Adrenal gland (tissue), 12 donors: ENCODE measurements around the gene CRISP3. TPM values are rescaled to one million over a fixed set of nuclear protein-coding genes. Genes with fewer than 3 reads are reported as not detected.

Experiments used
- DNase-seq, 7 donors: peaks; one replicate each; pipeline ENCODE4 v3.0.0-alpha.2; 2019 to 2020
- H3K27ac ChIP-seq, 5 donors: fragments of 200-600 bp; sonication (generic) in 4 of 5; 1 replicate in 3 of 5; 2 replicates in 2 of 5; pipeline versions ENCODE4 v1.5.1 to v1.8.0; 2016 to 2020; ENCODE audit warnings: mild to moderate bottlenecking in 1 of 5
- H3K27me3 ChIP-seq: fragments of 200-600 bp; 2 replicates; pipeline ENCODE4 v1.8.0; 2021
- H3K36me3 ChIP-seq, 2 donors: fragments of 200-600 bp; replicated peaks in 1 of 2; 1 replicate in 1 of 2; 2 replicates in 1 of 2; pipeline versions ENCODE4 v1.5.1 to v1.8.0; 2018 to 2022
- H3K4me1 ChIP-seq, 2 donors: fragments of 200-600 bp; replicated peaks in 1 of 2; 1 replicate in 1 of 2; 2 replicates in 1 of 2; pipeline versions ENCODE4 v1.5.1 to v1.8.0; 2018 to 2021
- H3K4me3 ChIP-seq, 4 donors: fragments of 200-600 bp; sonication (generic) in 3 of 4; one replicate each; pipeline ENCODE4 v1.5.1; 2016 to 2018
- H3K9me3 ChIP-seq, 3 donors: fragments of 200-600 bp; sonication (generic) in 1 of 3; replicated peaks in 1 of 3; 1 replicate in 2 of 3; 2 replicates in 1 of 3; pipeline versions ENCODE4 v1.5.1 to v1.8.0; 2016 to 2021
- POLR2A ChIP-seq, 2 donors: fragments of 450-650 bp; IDR thresholded peaks; one replicate each; pipeline ENCODE4 v1.6.1; 2017; ENCODE audit warnings: antibody characterized with exemption in 2 of 2, mild to moderate bottlenecking in 2 of 2, moderate library complexity in 1 of 2
- WGBS, 4 donors: extraction: QIAGEN DNeasy Blood & Tissue Kit in 2 of 4; methylation state at CpG; one replicate each; pipeline versions ENCODE4 v1.1.5 to v1.1.7; 2013 to 2017; 5-methylcytosine and 5-hydroxymethylcytosine counted together
- intact Hi-C, 2 donors: fragments of 100-400 bp; cut with DNase I; formaldehyde crosslinking; loops; one replicate each; pipeline versions ENCODE4 v1.14.1 to v1.15.0; 2022 to 2023
- polyA plus RNA-seq, 3 donors: library from polyadenylated mRNA; stranded (reverse); fragments of 200-250 nt in 2 of 3; fragments of 350-450 nt in 1 of 3; fragmentation: Illumina TruSeq in 1 of 3; extraction: RNeasy Lipid Tissue Mini Kit (QIAGEN cat#74804) in 1 of 3; gene quantifications; one replicate each; pipeline ENCODE4 v1.2.3, GENCODE V29; 2013 to 2014
- total RNA-seq, 9 donors: library from RNA; depleted of rRNA in 4 of 9; stranded (reverse); fragments of >200 nt in 4 of 9; fragments of 120-200 nt in 1 of 9; fragmentation: NEBNext Ultra II Directional in 1 of 9; extraction: Animal tissue kit (Norgen Biotek cat#: 25700) in 1 of 9; gene quantifications; one replicate each; pipeline versions ENCODE4 v1.1.0 to v1.2.4, GENCODE V29; 2013 to 2023
- TF ChIP-seq, protein P1 (sequence below), 6 experiments: fragments of 450-650 bp in 4 of 6; fragments of 200-600 bp in 2 of 6; sonication (generic) in 1 of 6; IDR thresholded peaks; 1 replicate in 5 of 6; 2 replicates in 1 of 6; pipeline versions ENCODE4 v1.5.1 to v1.8.0; 2016 to 2021; ENCODE audit warnings: antibody characterized with exemption in 6 of 6, mild to moderate bottlenecking in 2 of 6, moderate library complexity in 1 of 6
- donor health status: healthy with polysubstance abuse.
- donor health status: Bipolar disorder and iron deficiency.
- donor health status: DM: yes; HTN: yes; CAD: no.
- donor health status: DM: no; HTN: no; CAD: no.
- donor health status: DM: no; HTN: no; CAD: no.
- donor health status: DM: yes; HTN: yes; CAD: no.

CRISP3 gene
- total and polyA plus RNA-seq, 12 donors = 0.06 to 0.08 (median 0.07) TPM; not detected in 9

DNA sequence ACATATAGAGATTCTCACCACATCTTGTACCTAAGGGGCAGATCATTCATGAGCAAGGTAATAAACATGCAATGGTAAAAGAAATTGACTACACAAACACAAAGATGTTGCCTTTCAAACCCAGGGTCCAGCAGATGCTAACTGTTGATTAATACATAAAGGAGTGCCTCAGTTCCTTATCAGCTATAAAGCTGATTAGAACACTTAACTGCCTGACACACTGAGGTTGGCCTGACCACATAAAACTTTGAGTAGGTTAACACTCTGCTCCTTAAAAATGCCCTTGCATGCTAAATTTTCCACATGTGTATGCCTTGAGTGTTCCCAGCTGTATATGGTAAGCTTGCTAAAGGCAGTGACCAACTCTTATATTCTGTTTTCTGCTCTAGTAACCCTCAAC lies 45.7 kb downstream of the CRISP3 start:
- TF ChIP-seq, protein P1, sequence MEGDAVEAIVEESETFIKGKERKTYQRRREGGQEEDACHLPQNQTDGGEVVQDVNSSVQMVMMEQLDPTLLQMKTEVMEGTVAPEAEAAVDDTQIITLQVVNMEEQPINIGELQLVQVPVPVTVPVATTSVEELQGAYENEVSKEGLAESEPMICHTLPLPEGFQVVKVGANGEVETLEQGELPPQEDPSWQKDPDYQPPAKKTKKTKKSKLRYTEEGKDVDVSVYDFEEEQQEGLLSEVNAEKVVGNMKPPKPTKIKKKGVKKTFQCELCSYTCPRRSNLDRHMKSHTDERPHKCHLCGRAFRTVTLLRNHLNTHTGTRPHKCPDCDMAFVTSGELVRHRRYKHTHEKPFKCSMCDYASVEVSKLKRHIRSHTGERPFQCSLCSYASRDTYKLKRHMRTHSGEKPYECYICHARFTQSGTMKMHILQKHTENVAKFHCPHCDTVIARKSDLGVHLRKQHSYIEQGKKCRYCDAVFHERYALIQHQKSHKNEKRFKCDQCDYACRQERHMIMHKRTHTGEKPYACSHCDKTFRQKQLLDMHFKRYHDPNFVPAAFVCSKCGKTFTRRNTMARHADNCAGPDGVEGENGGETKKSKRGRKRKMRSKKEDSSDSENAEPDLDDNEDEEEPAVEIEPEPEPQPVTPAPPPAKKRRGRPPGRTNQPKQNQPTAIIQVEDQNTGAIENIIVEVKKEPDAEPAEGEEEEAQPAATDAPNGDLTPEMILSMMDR (IDR thresholded peaks at IDR 0.05) = no peak
- Histone ChIP-seq H3K9me3 (no peaks in the 10 kb centered on the region), H3K36me3 (no peaks in the 10 kb centered on the region), H3K27ac (no peak overlapping the region), H3K4me1 (no peaks in the 10 kb centered on the region), H3K4me3 (no peak overlapping the region), H3K27me3 (no peaks in the 10 kb centered on the region)
- intact Hi-C loops = no loop called here
- DNase-seq = no peak

DNA sequence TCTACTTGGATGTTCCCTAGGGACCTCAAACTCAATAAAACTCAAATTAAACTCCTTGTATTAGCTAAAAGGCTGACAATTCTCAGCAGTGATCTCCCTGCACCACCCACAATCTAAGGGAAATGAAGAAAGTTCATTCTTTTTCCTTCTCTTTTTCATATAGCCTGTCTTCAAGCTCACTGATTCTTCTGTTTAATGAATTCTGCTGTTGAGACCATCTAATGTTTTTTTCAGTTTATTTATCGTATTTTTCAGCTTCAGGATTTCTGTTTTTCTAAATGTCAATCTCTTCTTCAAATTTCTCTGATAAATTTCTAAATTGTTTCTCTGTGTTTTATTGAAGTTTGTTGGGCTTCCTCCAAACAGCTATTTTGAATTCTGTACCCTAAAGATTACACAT lies 50.7 kb downstream of the CRISP3 start:
- Histone ChIP-seq H3K27me3 (no peaks in the 10 kb centered on the region), H3K9me3 (no peaks in the 10 kb centered on the region), H3K27ac (no peak overlapping the region), H3K4me3 (no peak overlapping the region), H3K4me1 (no peaks in the 10 kb centered on the region), H3K36me3 (no peaks in the 10 kb centered on the region)
- 72 to 89% (median 76%) methylated on average over 1 of the region's 1 CpG for WGBS, 4 donors
- no peak for DNase-seq
- TF ChIP-seq POLR2A (IDR thresholded peaks at IDR 0.05) = no peak
- TF ChIP-seq, protein P1 (IDR thresholded peaks at IDR 0.05) = no peak
- intact Hi-C loops = no loop called here

DNA sequence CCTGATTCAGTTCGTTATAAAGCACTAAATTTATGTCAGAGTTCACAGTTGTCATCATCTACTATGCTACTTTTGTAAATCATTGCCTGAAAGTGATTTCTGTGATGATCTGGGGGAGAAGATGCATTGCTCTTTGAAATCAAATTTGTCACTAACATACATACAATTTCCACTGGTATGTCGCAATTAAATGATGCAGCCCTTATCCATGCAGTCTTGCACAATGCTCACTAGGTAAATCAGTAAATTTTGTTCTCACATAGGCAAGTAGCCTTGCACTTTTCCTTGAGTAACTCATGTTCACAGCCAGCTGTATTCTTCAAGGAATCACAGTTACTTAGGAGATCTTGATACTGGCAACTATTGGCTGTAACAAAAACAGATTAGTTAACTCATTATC lies 51.7 kb downstream of the CRISP3 start:
- H3K9me3 ChIP-seq = no peaks in the 10 kb centered on the region
- intact Hi-C loops = no loop called here
- H3K4me3 ChIP-seq = no peak overlapping the region
- H3K4me1 ChIP-seq = no peaks in the 10 kb centered on the region
- no peak overlapping the region for H3K27ac ChIP-seq
- no peak for DNase-seq
- WGBS, 4 donors = 62 to 72% (median 69%) methylated on average over 2 of the region's 2 CpGs
- TF ChIP-seq, protein P1 (IDR thresholded peaks at IDR 0.05) = no peak
- no peak for TF ChIP-seq POLR2A (IDR thresholded peaks at IDR 0.05)
- H3K36me3 ChIP-seq = no peaks in the 10 kb centered on the region
- H3K27me3 ChIP-seq = no peaks in the 10 kb centered on the region

Other genes with a start within 250 kb of the CRISP3 start
- gene GLYATL3, start 244.5 kb downstream of the CRISP3 start, total RNA-seq = not detected
- not detected for gene GLYATL3, start 244.5 kb downstream of the CRISP3 start, polyA plus RNA-seq
- gene C6orf141, start 193.7 kb downstream of the CRISP3 start, total RNA-seq = 1 to 10 TPM in 3 of 9 donors, under 1 TPM in 2, not detected in 4; 0.33 to 1.7 (median 1.0) TPM
- 1 to 10 TPM in 2 of 3 donors, under 1 TPM in 1; 0.16 to 2.9 (median 2.3) TPM for gene C6orf141, start 193.7 kb downstream of the CRISP3 start, polyA plus RNA-seq
- under 1 TPM in 3 of 9 donors, not detected in 6; 0.14 to 0.78 (median 0.27) TPM for gene RHAG, start 107.5 kb downstream of the CRISP3 start, total RNA-seq
- under 1 TPM in 1 of 3 donors, not detected in 2; 0.10 TPM for gene RHAG, start 107.5 kb downstream of the CRISP3 start, polyA plus RNA-seq
- gene CRISP2, start 30.8 kb downstream of the CRISP3 start, total RNA-seq = under 1 TPM in 1 of 9 donors, not detected in 8; 0.44 TPM
- gene CRISP2, start 30.8 kb downstream of the CRISP3 start, polyA plus RNA-seq = not detected
- gene PGK2, start 42.9 kb upstream of the CRISP3 start, total RNA-seq = not detected
- gene PGK2, start 42.9 kb upstream of the CRISP3 start, polyA plus RNA-seq = not detected
- not detected for gene CRISP1, start 122.1 kb upstream of the CRISP3 start, total RNA-seq
- not detected for gene CRISP1, start 122.1 kb upstream of the CRISP3 start, polyA plus RNA-seq
- gene DEFB114, start 219.8 kb upstream of the CRISP3 start, total RNA-seq = not detected
- not detected for gene DEFB114, start 219.8 kb upstream of the CRISP3 start, polyA plus RNA-seq
- gene DEFB113, start 225.2 kb upstream of the CRISP3 start, total RNA-seq = not detected
- not detected for gene DEFB113, start 225.2 kb upstream of the CRISP3 start, polyA plus RNA-seq